HEK293T (cell line): ENCODE results near the gene FCER2.

Experiments
- ARNT ChIP-seq: fragments of 450-650 bp; IDR thresholded peaks from 2 replicates; pipeline ENCODE4 v1.6.1; 2017; ENCODE audit warnings: mild to moderate bottlenecking
- BHLHE40 ChIP-seq: fragments of 450-650 bp; IDR thresholded peaks from 2 replicates; pipeline ENCODE4 v1.6.1; 2016; ENCODE audit warnings: mild to moderate bottlenecking, moderate library complexity, borderline replicate concordance
- ELF4 ChIP-seq: fragments of 450-650 bp; IDR thresholded peaks from 2 replicates; pipeline ENCODE4 v1.6.1; 2017; ENCODE audit warnings: antibody characterized with exemption
- FOXA1 ChIP-seq: fragments of 450-650 bp; IDR thresholded peaks from 2 replicates; pipeline ENCODE4 v1.6.1; 2016; ENCODE audit warnings: mild to moderate bottlenecking
- FOXK2 ChIP-seq: fragments of 450-650 bp; IDR thresholded peaks from 2 replicates; pipeline ENCODE4 v1.6.1; 2016; ENCODE audit warnings: mild to moderate bottlenecking
- FOXM1 ChIP-seq: fragments of 450-650 bp; IDR thresholded peaks from 2 replicates; pipeline ENCODE4 v1.6.1; 2017; ENCODE audit warnings: mild to moderate bottlenecking, borderline replicate concordance
- HDGF ChIP-seq: fragments of 450-650 bp; IDR thresholded peaks from 2 replicates; pipeline ENCODE4 v1.6.1; 2017; ENCODE audit warnings: antibody characterized with exemption, borderline replicate concordance
- LEF1 ChIP-seq: fragments of 450-650 bp; IDR thresholded peaks from 2 replicates; pipeline ENCODE4 v1.6.1; 2017; ENCODE audit warnings: mild to moderate bottlenecking, borderline replicate concordance
- NFRKB ChIP-seq: fragments of 450-650 bp; IDR thresholded peaks from 2 replicates; pipeline ENCODE4 v1.6.1; 2016; ENCODE audit warnings: mild to moderate bottlenecking, moderate library complexity
- SP1 ChIP-seq: fragments of 450-650 bp; IDR thresholded peaks from 2 replicates; pipeline ENCODE4 v1.6.1; 2017
- SUZ12 ChIP-seq: fragments of 450-650 bp; IDR thresholded peaks from 2 replicates; pipeline ENCODE4 v1.6.1; 2016; ENCODE audit warnings: mild to moderate bottlenecking
- TARDBP ChIP-seq: fragments of 450-650 bp; IDR thresholded peaks from 2 replicates; pipeline ENCODE4 v1.6.1; 2016
- ZNF384 ChIP-seq: fragments of 450-650 bp; IDR thresholded peaks from 2 replicates; pipeline ENCODE4 v1.6.1; 2016
- TF ChIP-seq, protein P1 (sequence below): fragments of 450-650 bp; IDR thresholded peaks from 2 replicates; pipeline ENCODE4 v1.6.1; 2016

GRCh38 chr19:7661744-7662538 lies 40.0 kb downstream of the FCER2 start:
- TF ChIP-seq FOXM1: no peak
- no peak for TF ChIP-seq ELF4
- no peak for TF ChIP-seq SUZ12
- no peak for TF ChIP-seq LEF1
- TF ChIP-seq FOXA1: no peak
- no peak for TF ChIP-seq TARDBP
- no peak for TF ChIP-seq BHLHE40
- TF ChIP-seq NFRKB: no peak
- no peak for TF ChIP-seq ZNF384
- TF ChIP-seq SP1: no peak
- TF ChIP-seq FOXK2: no peak
- TF ChIP-seq HDGF: no peak
- no peak for TF ChIP-seq ARNT
- TF ChIP-seq, protein P1, sequence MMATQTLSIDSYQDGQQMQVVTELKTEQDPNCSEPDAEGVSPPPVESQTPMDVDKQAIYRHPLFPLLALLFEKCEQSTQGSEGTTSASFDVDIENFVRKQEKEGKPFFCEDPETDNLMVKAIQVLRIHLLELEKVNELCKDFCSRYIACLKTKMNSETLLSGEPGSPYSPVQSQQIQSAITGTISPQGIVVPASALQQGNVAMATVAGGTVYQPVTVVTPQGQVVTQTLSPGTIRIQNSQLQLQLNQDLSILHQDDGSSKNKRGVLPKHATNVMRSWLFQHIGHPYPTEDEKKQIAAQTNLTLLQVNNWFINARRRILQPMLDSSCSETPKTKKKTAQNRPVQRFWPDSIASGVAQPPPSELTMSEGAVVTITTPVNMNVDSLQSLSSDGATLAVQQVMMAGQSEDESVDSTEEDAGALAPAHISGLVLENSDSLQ: no peak
